CD8-positive, alpha-beta memory T cell (primary cell): ENCODE measurements around the gene SPC25. TPM values are rescaled to one million over a fixed set of nuclear protein-coding genes. Genes with fewer than 3 reads are reported as not detected.
A peak's percentile ranks its signal among the peaks of the same experiment; 100 is the strongest.

Experiments
- CTCF ChIA-PET: fragments of 350-600 bp; sonication (Branson Sonifier 250); formaldehyde crosslinking; loops from one replicate; lab custom pipeline; 2021; ENCODE audit warnings: antibody characterized with exemption; lab: Charles Lee
- POLR2A ChIA-PET: fragments of 350-600 bp; sonication (Branson Sonifier 250); formaldehyde crosslinking; loops from one replicate; lab custom pipeline; 2021; ENCODE audit warnings: antibody characterized with exemption; lab: Charles Lee
- DNase-seq, 5 donors: peaks; one replicate each; pipeline versions ENCODE4 v3.0.0 to v3.0.0-alpha.2; 2020 to 2022; ENCODE audit warnings: mixed read lengths in 1 of 5
- H3K27ac ChIP-seq: one replicate; pipeline ENCODE4 v1.7.0; 2013; ENCODE audit warnings: low read depth, mild to moderate bottlenecking, low read length, moderate library complexity
- H3K27me3 ChIP-seq: 2 replicates; pipeline ENCODE4 v1.7.0; 2013; ENCODE audit warnings: low read length, mild to moderate bottlenecking; ENCODE audit not compliant: insufficient read depth, poor library complexity, severe bottlenecking
- H3K36me3 ChIP-seq: 2 replicates; pipeline ENCODE4 v1.7.0; 2013; ENCODE audit warnings: mild to moderate bottlenecking, low read length, moderate library complexity; ENCODE audit not compliant: insufficient read depth
- H3K4me1 ChIP-seq: 2 replicates; pipeline ENCODE4 v1.7.0; 2013; ENCODE audit warnings: mild to moderate bottlenecking, low read length, moderate library complexity; ENCODE audit not compliant: insufficient read depth
- H3K4me3 ChIP-seq: 2 replicates; pipeline ENCODE4 v1.7.0; 2013; ENCODE audit warnings: mild to moderate bottlenecking, low read length
- H3K9me3 ChIP-seq: 2 replicates; pipeline ENCODE4 v1.7.0; 2013; ENCODE audit warnings: mild to moderate bottlenecking, low read length
- H3K27ac Mint-ChIP-seq, 8 donors: one replicate each; pipeline ENCODE4 v1.8.0; 2020 to 2021; ENCODE audit warnings: mixed read lengths in 8 of 8, mild to moderate bottlenecking in 6 of 8, inconsistent platforms in 3 of 8, moderate library complexity in 3 of 8
- H3K27me3 Mint-ChIP-seq, 2 donors: one replicate each; pipeline ENCODE4 v1.8.0; 2020 to 2021; ENCODE audit warnings: mixed read lengths in 2 of 2, mild to moderate bottlenecking in 1 of 2, moderate library complexity in 1 of 2
- H3K36me3 Mint-ChIP-seq, 3 donors: one replicate each; pipeline ENCODE4 v1.8.0; 2020 to 2021; ENCODE audit warnings: mixed read lengths in 3 of 3, inconsistent platforms in 1 of 3, mild to moderate bottlenecking in 1 of 3
- H3K4me1 Mint-ChIP-seq, 3 donors: one replicate each; pipeline ENCODE4 v1.8.0; 2020 to 2021; ENCODE audit warnings: mixed read lengths in 3 of 3, inconsistent platforms in 1 of 3, mild to moderate bottlenecking in 1 of 3
- H3K4me3 Mint-ChIP-seq, 7 donors: one replicate each; pipeline ENCODE4 v1.8.0; 2020 to 2021; ENCODE audit warnings: mixed read lengths in 7 of 7, mild to moderate bottlenecking in 6 of 7, moderate library complexity in 4 of 7, inconsistent platforms in 2 of 7
- H3K9me3 Mint-ChIP-seq, 5 donors: one replicate each; pipeline ENCODE4 v1.8.0; 2020 to 2022; ENCODE audit warnings: mixed read lengths in 5 of 5, mild to moderate bottlenecking in 3 of 5, moderate library complexity in 2 of 5, inconsistent platforms in 1 of 5
- polyA plus RNA-seq: library from polyadenylated mRNA; unstranded; fragments of 300-500 nt; fragmentation: Illumina TruSeq; gene quantifications from one replicate; pipeline ENCODE4 v1.2.3, GENCODE V29; 2021
- total RNA-seq, 2 experiments: library from RNA; stranded (reverse); gene quantifications; one replicate each; pipeline ENCODE4 v1.2.3, GENCODE V29; 2021

SPC25 gene
- total and polyA plus RNA-seq, 3 experiments from 2014 or later, result 24.1 to 27.7 TPM; not detected in 1

- Mint-ChIP-seq H3K4me1 (no peaks in the 10 kb centered on the region), H3K27me3 (peaks cover 8 to 51% of the 10 kb centered on the region in 2 donors), H3K4me3 (no peak overlapping the region), H3K9me3 (no peaks in the 10 kb centered on the region), H3K36me3 (no peaks in the 10 kb centered on the region), H3K27ac (no peak overlapping the region)
- no peaks in the 10 kb centered on the region for H3K4me1 ChIP-seq
- H3K4me3 ChIP-seq, result no peak overlapping the region
- H3K27ac ChIP-seq, result no peak overlapping the region
- CTCF ChIA-PET, result no interaction called here
- H3K27me3 ChIP-seq, result no peaks in the 10 kb centered on the region
- H3K9me3 ChIP-seq, result no peaks in the 10 kb centered on the region
- no peak for DNase-seq
- no peaks in the 10 kb centered on the region for H3K36me3 ChIP-seq
- POLR2A ChIA-PET, result no interaction called here
Measured at GRCh38 chr2:168928113-168928831, 38.0 kb upstream of the SPC25 start.

- H3K27ac ChIP-seq, result no peak overlapping the region
- peak overlapping the region in 1 of 8 donors; percentile 0 for H3K27ac Mint-ChIP-seq
- no peaks in the 10 kb centered on the region for H3K36me3 ChIP-seq
- H3K4me1 ChIP-seq, result no peaks in the 10 kb centered on the region
- H3K4me3 Mint-ChIP-seq, result no peak overlapping the region
- POLR2A ChIA-PET, result no interaction called here
- no peaks in the 10 kb centered on the region for H3K27me3 ChIP-seq
- H3K4me3 ChIP-seq, result no peak overlapping the region
- CTCF ChIA-PET, result no interaction called here
- H3K9me3 Mint-ChIP-seq, result no peaks in the 10 kb centered on the region
- H3K4me1 Mint-ChIP-seq, result no peaks in the 10 kb centered on the region
- H3K36me3 Mint-ChIP-seq, result no peaks in the 10 kb centered on the region
- DNase-seq, result no peak
- peaks cover 14 to 57% of the 10 kb centered on the region in 2 donors for H3K27me3 Mint-ChIP-seq
- H3K9me3 ChIP-seq, result no peaks in the 10 kb centered on the region
Measured at GRCh38 chr2:168926621-168927386, 36.6 kb upstream of the SPC25 start.

GRCh38 chr2:168920504-168921157 is 30.4 kb upstream of the SPC25 start:
- H3K27ac ChIP-seq, result no peak overlapping the region
- H3K4me3 Mint-ChIP-seq, result no peak overlapping the region
- CTCF ChIA-PET, result interaction anchor here (1.0 to 4.6 kb wide), 4 partner anchors 16 to 574 kb away, joined by 3 to 39 read pairs (median 4); no protein-coding TSS in a partner anchor
- no peaks in the 10 kb centered on the region for H3K36me3 Mint-ChIP-seq
- no peak overlapping the region for H3K27ac Mint-ChIP-seq
- no peaks in the 10 kb centered on the region for H3K4me1 ChIP-seq
- peak in 2 of 5 donors; percentile 17 to 23 for DNase-seq
- peaks cover 2 to 6% (median 4%) of the 10 kb centered on the region in 3 donors for H3K4me1 Mint-ChIP-seq
- H3K27me3 Mint-ChIP-seq, result peaks cover 9 to 42% of the 10 kb centered on the region in 2 donors
- POLR2A ChIA-PET, result no interaction called here
- H3K9me3 ChIP-seq, result no peaks in the 10 kb centered on the region
- no peaks in the 10 kb centered on the region for H3K36me3 ChIP-seq
- H3K4me3 ChIP-seq, result no peak overlapping the region
- no peaks in the 10 kb centered on the region for H3K27me3 ChIP-seq
- peaks cover 0 to 3% (median 0%) of the 10 kb centered on the region in 5 donors for H3K9me3 Mint-ChIP-seq

GRCh38 chr2:168916331-168916675 is 26.1 kb upstream of the SPC25 start:
- Mint-ChIP-seq H3K4me3 (no peak overlapping the region), H3K27me3 (peaks cover 6 to 39% of the 10 kb centered on the region in 2 donors), H3K9me3 (peaks cover 0 to 4% (median 0%) of the 10 kb centered on the region in 5 donors), H3K4me1 (peaks cover 6 to 14% (median 9%) of the 10 kb centered on the region in 3 donors), H3K27ac (no peak overlapping the region), H3K36me3 (peaks cover 0 to 3% (median 0%) of the 10 kb centered on the region in 3 donors)
- no peak overlapping the region for H3K4me3 ChIP-seq
- H3K27me3 ChIP-seq, result no peaks in the 10 kb centered on the region
- no peaks in the 10 kb centered on the region for H3K4me1 ChIP-seq
- H3K9me3 ChIP-seq, result no peaks in the 10 kb centered on the region
- no peaks in the 10 kb centered on the region for H3K36me3 ChIP-seq
- CTCF ChIA-PET, result no interaction called here
- POLR2A ChIA-PET, result no interaction called here
- no peak overlapping the region for H3K27ac ChIP-seq
- no peak for DNase-seq

- ChIA-PET POLR2A (no interaction called here), CTCF (interaction anchor here (0.8 kb wide), 1 partner anchor 569 kb away, joined by 3 read pairs; no protein-coding TSS in a partner anchor)
- H3K9me3 Mint-ChIP-seq, result peaks cover 0 to 4% (median 0%) of the 10 kb centered on the region in 5 donors
- Histone ChIP-seq H3K27me3 (no peaks in the 10 kb centered on the region), H3K4me1 (no peaks in the 10 kb centered on the region), H3K9me3 (no peaks in the 10 kb centered on the region), H3K4me3 (no peak overlapping the region), H3K36me3 (no peaks in the 10 kb centered on the region), H3K27ac (no peak overlapping the region)
- H3K4me3 Mint-ChIP-seq, result no peak overlapping the region
- H3K27ac Mint-ChIP-seq, result peak overlapping the region in 1 of 8 donors; percentile 4
- H3K4me1 Mint-ChIP-seq, result peaks cover 6 to 14% (median 9%) of the 10 kb centered on the region in 3 donors
- peaks cover 4 to 35% of the 10 kb centered on the region in 2 donors for H3K27me3 Mint-ChIP-seq
- DNase-seq, result no peak
- peaks cover 0 to 3% (median 0%) of the 10 kb centered on the region in 3 donors for H3K36me3 Mint-ChIP-seq
Measured at GRCh38 chr2:168915441-168916330, 25.5 kb upstream of the SPC25 start.

- Mint-ChIP-seq H3K4me3 (no peak overlapping the region), H3K36me3 (peaks cover 0 to 3% (median 0%) of the 10 kb centered on the region in 3 donors), H3K9me3 (peaks cover 0 to 4% (median 0%) of the 10 kb centered on the region in 5 donors), H3K4me1 (peaks cover 5 to 14% (median 9%) of the 10 kb centered on the region in 3 donors), H3K27ac (no peak overlapping the region), H3K27me3 (peaks cover 4 to 36% of the 10 kb centered on the region in 2 donors)
- Histone ChIP-seq H3K4me3 (no peak overlapping the region), H3K36me3 (no peaks in the 10 kb centered on the region), H3K27me3 (no peaks in the 10 kb centered on the region), H3K27ac (no peak overlapping the region), H3K9me3 (no peaks in the 10 kb centered on the region), H3K4me1 (no peaks in the 10 kb centered on the region)
- no peak for DNase-seq
- POLR2A ChIA-PET, result no interaction called here
- CTCF ChIA-PET, result no interaction called here
Measured at GRCh38 chr2:168913495-168913894, 23.3 kb upstream of the SPC25 start.

- Histone ChIP-seq H3K4me3 (no peak overlapping the region), H3K4me1 (no peaks in the 10 kb centered on the region), H3K27ac (no peak overlapping the region), H3K36me3 (no peaks in the 10 kb centered on the region), H3K27me3 (no peaks in the 10 kb centered on the region), H3K9me3 (no peaks in the 10 kb centered on the region)
- CTCF ChIA-PET, result no interaction called here
- peaks cover 0 to 3% (median 0%) of the 10 kb centered on the region in 3 donors for H3K36me3 Mint-ChIP-seq
- POLR2A ChIA-PET, result no interaction called here
- peaks cover 4 to 36% of the 10 kb centered on the region in 2 donors for H3K27me3 Mint-ChIP-seq
- peaks cover 5 to 14% (median 9%) of the 10 kb centered on the region in 3 donors for H3K4me1 Mint-ChIP-seq
- peaks cover 0 to 4% (median 0%) of the 10 kb centered on the region in 5 donors for H3K9me3 Mint-ChIP-seq
- no peak for DNase-seq
- peak overlapping the region in 3 of 7 donors; percentile 15 to 47 (median 29) for H3K4me3 Mint-ChIP-seq
- H3K27ac Mint-ChIP-seq, result no peak overlapping the region
Measured at GRCh38 chr2:168912901-168913369, 22.7 kb upstream of the SPC25 start.
